ENCODE measurements around the gene PDE8B. TPM values are rescaled to one million over a fixed set of nuclear protein-coding genes. Genes with fewer than 3 reads are reported as not detected.

Gene PDE8B
- total RNA-seq, 2 experiments from 2014 or later, result 0.25 TPM; not detected in 1

- Mint-ChIP-seq H3K4me1 (peaks cover 19% of the 10 kb centered on the region), H3K27me3 (no peaks in the 10 kb centered on the region), H3K27ac (no peak overlapping the region), H3K4me3 (no peak overlapping the region), H3K36me3 (ENCODE audit: low read depth) (peaks cover 2% of the 10 kb centered on the region), H3K9me3 (peaks cover 8% of the 10 kb centered on the region)
- DNase-seq, result no peak
- CTCF ChIA-PET, result interaction anchor here (0.6 kb wide), 1 partner anchor 9 kb away, joined by 3 read pairs; no protein-coding TSS in a partner anchor
- POLR2A ChIA-PET, result no interaction called here
These were observed 148.1 kb downstream of the PDE8B start for GRCh38 chr5:77358255-77359205.

DNA sequence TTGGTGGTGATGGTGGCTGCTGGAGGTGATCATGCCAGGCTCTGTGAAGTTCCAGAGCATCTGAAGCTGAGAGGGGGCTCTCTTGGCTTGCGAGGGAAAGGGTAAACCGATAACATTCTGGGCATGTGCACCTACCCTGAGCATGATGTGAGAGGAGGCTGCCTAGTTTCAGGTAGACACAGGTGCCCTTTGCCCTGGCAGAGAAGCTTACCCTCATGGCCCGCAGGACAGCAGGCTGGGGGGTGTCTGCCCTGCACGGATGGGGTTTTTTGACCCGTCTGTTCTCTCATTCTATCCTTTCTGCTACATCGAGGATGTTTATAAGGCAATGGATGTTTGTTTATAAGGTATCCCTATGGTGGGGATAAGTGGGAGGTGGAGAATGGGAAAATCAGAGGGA, 148.8 kb downstream of the PDE8B start:
- peaks cover 2% of the 10 kb centered on the region for H3K36me3 Mint-ChIP-seq (ENCODE audit: low read depth)
- ChIA-PET CTCF (interaction anchor here (0.6 kb wide), 1 partner anchor 8 kb away, joined by 3 read pairs; no protein-coding TSS in a partner anchor), POLR2A (no interaction called here)

DNA sequence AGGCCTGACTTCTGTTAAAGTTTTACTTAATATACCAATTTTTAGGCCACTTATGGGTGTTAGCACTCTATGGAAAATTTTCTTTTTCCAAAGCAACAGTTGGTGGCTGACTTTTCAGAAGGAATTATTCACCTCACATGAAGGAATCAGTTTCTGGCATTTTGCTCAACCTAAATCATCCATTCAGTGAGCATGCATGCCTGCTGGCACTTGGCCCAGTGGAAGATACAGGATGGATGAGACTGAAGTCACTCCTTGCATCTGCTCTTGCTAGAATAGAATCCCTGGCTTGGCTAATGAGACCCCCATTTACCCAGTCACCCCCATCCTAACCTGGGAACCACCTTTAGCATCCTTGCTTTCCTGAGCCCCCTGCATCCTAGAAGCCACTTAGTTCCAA, 149.9 kb downstream of the PDE8B start:
- POLR2A ChIA-PET, result no interaction called here
- Mint-ChIP-seq H3K4me3 (no peak overlapping the region), H3K36me3 (ENCODE audit: low read depth) (peaks cover 2% of the 10 kb centered on the region)

More for the DNA sequence above, 148.8 kb downstream of the PDE8B start:
- peaks cover 19% of the 10 kb centered on the region for H3K4me1 Mint-ChIP-seq
- no peaks in the 10 kb centered on the region for H3K27me3 Mint-ChIP-seq
- no peak overlapping the region for H3K4me3 Mint-ChIP-seq
- no peak for DNase-seq
- H3K27ac Mint-ChIP-seq, result no peak overlapping the region
- peaks cover 8% of the 10 kb centered on the region for H3K9me3 Mint-ChIP-seq

DNA sequence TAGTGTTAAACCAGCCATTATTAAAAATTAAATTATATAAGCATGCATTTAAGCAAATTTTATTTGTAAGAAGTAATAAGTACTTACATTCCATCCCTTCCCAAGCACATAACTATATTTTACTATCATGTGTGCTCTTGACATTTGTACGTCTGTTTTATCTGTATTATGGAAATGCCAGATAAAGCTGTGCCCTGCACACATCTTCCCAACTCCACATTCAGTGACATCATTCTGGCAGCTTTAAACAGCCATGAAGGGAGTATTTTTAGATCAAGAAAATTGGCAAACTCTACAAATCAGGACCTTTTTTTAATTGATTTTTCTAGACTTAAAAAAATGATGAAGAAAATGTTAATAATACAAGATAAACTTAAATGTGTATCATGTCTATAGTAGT, 150.5 kb downstream of the PDE8B start:
- CTCF ChIA-PET, result no interaction called here

More for the DNA sequence above, 149.9 kb downstream of the PDE8B start:
- Mint-ChIP-seq H3K9me3 (peaks cover 8% of the 10 kb centered on the region), H3K27ac (no peak overlapping the region), H3K4me1 (peaks cover 19% of the 10 kb centered on the region), H3K27me3 (no peaks in the 10 kb centered on the region)
- CTCF ChIA-PET, result no interaction called here
- DNase-seq, result no peak

DNA sequence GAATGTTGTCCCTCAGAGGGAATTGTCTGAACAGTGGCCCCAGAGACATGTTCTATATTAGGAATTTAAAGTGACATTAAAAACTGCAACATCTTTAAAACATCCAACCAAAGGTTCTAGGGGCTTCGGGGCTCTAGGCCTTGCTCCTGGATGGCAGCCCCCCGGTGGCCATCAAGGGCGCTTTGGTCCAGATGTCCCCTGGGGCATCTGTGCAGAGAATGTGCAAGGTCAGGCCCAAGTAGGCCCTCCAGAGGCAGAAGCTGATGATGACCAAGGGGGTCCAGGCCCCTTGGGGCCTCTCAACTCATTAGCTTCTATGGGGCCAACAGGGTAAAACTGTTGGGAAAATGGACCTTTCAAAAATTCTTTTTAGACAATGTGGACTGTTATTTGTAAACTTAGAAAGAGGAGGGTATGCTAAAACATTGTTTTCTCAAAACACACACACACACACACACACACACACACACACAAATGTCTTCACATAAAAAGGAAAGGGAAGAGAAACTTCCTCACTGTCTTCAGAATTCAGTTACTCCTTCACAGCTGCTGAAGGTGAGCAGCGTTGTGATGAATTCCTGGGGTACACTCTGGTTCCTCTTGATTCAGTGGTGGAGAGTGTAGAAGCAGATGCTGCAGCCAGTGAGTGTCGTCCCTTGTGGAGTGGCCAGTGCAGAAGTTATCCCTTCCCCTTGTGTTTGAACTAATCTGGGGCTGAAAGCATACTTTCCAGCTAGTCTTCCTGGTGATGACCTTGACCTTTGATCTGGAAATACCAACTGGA, 156.4 kb downstream of the PDE8B start:
- H3K4me3 Mint-ChIP-seq, result no peak overlapping the region
- H3K4me1 Mint-ChIP-seq, result no peaks in the 10 kb centered on the region
- H3K27me3 Mint-ChIP-seq, result no peaks in the 10 kb centered on the region
- no peak for DNase-seq
- no peak overlapping the region for H3K27ac Mint-ChIP-seq
- ChIA-PET CTCF (interaction anchor here (0.7 to 1.5 kb wide), 2 partner anchors 8 to 13 kb away, joined by 3 read pairs; no protein-coding TSS in a partner anchor), POLR2A (no interaction called here)
- H3K36me3 Mint-ChIP-seq (ENCODE audit: low read depth), result no peaks in the 10 kb centered on the region
- H3K9me3 Mint-ChIP-seq, result peaks cover 8% of the 10 kb centered on the region

More for the DNA sequence above, 150.5 kb downstream of the PDE8B start:
- POLR2A ChIA-PET, result no interaction called here
- Mint-ChIP-seq H3K36me3 (ENCODE audit: low read depth) (peaks cover 2% of the 10 kb centered on the region), H3K4me1 (peaks cover 16% of the 10 kb centered on the region), H3K9me3 (peaks cover 8% of the 10 kb centered on the region), H3K27me3 (no peaks in the 10 kb centered on the region), H3K4me3 (no peak overlapping the region), H3K27ac (no peak overlapping the region)
- no peak for DNase-seq

GRCh38 chr5:77367741-77368140, 157.3 kb downstream of the PDE8B start:
- Mint-ChIP-seq H3K4me1 (no peaks in the 10 kb centered on the region), H3K9me3 (peaks cover 4% of the 10 kb centered on the region)
- POLR2A ChIA-PET, result no interaction called here

DNA sequence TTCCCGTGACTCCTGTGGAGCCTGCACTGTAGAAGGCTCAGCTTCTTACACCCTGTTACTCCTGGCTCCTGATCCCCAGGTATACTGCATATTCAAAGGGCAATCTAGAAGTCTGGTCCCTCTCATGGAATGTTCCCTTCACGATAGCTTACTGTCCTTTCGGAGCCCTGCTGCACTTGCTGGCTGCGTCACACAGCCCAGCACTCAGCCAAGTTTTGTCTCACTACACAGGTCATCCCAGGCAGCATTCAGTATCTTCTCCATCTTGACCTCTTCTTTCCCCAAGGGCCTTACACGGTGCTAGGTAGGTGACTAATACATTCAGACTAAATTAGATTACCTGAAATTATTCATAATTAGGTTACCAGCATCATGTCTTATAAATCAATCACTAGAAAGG, 157.9 kb downstream of the PDE8B start:
- Mint-ChIP-seq H3K27me3 (no peaks in the 10 kb centered on the region), H3K4me3 (no peak overlapping the region), H3K27ac (no peak overlapping the region), H3K36me3 (ENCODE audit: low read depth) (no peaks in the 10 kb centered on the region), H3K4me1 (no peaks in the 10 kb centered on the region), H3K9me3 (no peaks in the 10 kb centered on the region)
- CTCF ChIA-PET, result no interaction called here
- DNase-seq, result no peak
- POLR2A ChIA-PET, result no interaction called here

More at GRCh38 chr5:77367741-77368140, 157.3 kb downstream of the PDE8B start:
- CTCF ChIA-PET, result interaction anchor here (0.7 kb wide), 2 partner anchors 9 to 229 kb away, joined by 3 to 5 read pairs; no protein-coding TSS in a partner anchor
- H3K36me3 Mint-ChIP-seq (ENCODE audit: low read depth), result no peaks in the 10 kb centered on the region
- H3K27ac Mint-ChIP-seq, result no peak overlapping the region
- no peak overlapping the region for H3K4me3 Mint-ChIP-seq
- no peaks in the 10 kb centered on the region for H3K27me3 Mint-ChIP-seq
- no peak for DNase-seq

DNA sequence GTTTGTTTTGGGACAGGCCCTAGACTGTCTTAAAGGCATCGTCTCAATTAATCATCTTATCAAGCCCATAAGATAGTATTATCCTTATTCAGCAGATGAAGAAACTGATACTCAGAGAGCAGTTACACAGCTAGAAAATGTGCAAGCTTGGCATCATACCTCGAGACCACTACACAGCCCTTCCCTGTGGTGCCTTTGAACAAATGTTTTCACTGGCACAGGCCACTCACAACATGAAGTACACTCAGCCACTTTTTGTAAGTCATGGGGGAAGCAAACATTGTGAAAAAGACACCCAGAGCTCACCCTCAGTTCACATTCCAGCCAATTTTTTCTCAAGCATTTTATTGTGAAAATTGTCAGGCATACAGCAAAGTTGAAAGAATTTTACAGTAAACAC, 159.1 kb downstream of the PDE8B start:
- no peaks in the 10 kb centered on the region for H3K4me1 Mint-ChIP-seq
- H3K4me3 Mint-ChIP-seq, result no peak overlapping the region
- ChIA-PET CTCF (no interaction called here), POLR2A (no interaction called here)
- no peak for DNase-seq
- H3K27ac Mint-ChIP-seq, result no peak overlapping the region
- no peaks in the 10 kb centered on the region for H3K36me3 Mint-ChIP-seq (ENCODE audit: low read depth)
- no peaks in the 10 kb centered on the region for H3K27me3 Mint-ChIP-seq
- no peaks in the 10 kb centered on the region for H3K9me3 Mint-ChIP-seq

- H3K4me1 Mint-ChIP-seq, result peaks cover 18% of the 10 kb centered on the region
- DNase-seq, result no peak
- H3K27me3 Mint-ChIP-seq, result no peaks in the 10 kb centered on the region
- peaks cover 4% of the 10 kb centered on the region for H3K9me3 Mint-ChIP-seq
- ChIA-PET CTCF (no interaction called here), POLR2A (no interaction called here)
- H3K4me3 Mint-ChIP-seq, result no peak overlapping the region
- no peaks in the 10 kb centered on the region for H3K36me3 Mint-ChIP-seq (ENCODE audit: low read depth)
- H3K27ac Mint-ChIP-seq, result no peak overlapping the region
These were observed 164.2 kb downstream of the PDE8B start for GRCh38 chr5:77374686-77375085.

GRCh38 chr5:77376609-77377300, 166.3 kb downstream of the PDE8B start:
- Mint-ChIP-seq H3K27me3 (no peaks in the 10 kb centered on the region), H3K27ac (no peak overlapping the region), H3K9me3 (peaks cover 4% of the 10 kb centered on the region), H3K4me1 (peaks cover 33% of the 10 kb centered on the region), H3K4me3 (no peak overlapping the region), H3K36me3 (ENCODE audit: low read depth) (no peaks in the 10 kb centered on the region)
- ChIA-PET POLR2A (interaction anchor here (0.6 kb wide), 1 partner anchor 771 kb away, joined by 4 read pairs; no protein-coding TSS in a partner anchor), CTCF (interaction anchor here (1.0 to 1.7 kb wide), 3 partner anchors 14 to 51 kb away, joined by 3 to 5 read pairs (median 5); no protein-coding TSS in a partner anchor)
- DNase-seq, result no peak

- POLR2A ChIA-PET, result interaction anchor here (0.7 kb wide), 1 partner anchor 16 kb away, joined by 3 read pairs; no protein-coding TSS in a partner anchor
- Mint-ChIP-seq H3K27ac (peak overlapping the region; percentile 82), H3K36me3 (ENCODE audit: low read depth) (peaks cover 7% of the 10 kb centered on the region), H3K4me1 (peaks cover 35% of the 10 kb centered on the region), H3K9me3 (peaks cover 9% of the 10 kb centered on the region), H3K27me3 (no peaks in the 10 kb centered on the region), H3K4me3 (peak overlapping the region; percentile 2)
- peak; percentile 51 for DNase-seq
- CTCF ChIA-PET, result interaction anchor here (0.7 to 1.6 kb wide), 3 partner anchors 9 to 130 kb away, joined by 3 to 4 read pairs (median 3); no protein-coding TSS in a partner anchor
These were observed 169.1 kb downstream of the PDE8B start for GRCh38 chr5:77379558-77380061.

DNA sequence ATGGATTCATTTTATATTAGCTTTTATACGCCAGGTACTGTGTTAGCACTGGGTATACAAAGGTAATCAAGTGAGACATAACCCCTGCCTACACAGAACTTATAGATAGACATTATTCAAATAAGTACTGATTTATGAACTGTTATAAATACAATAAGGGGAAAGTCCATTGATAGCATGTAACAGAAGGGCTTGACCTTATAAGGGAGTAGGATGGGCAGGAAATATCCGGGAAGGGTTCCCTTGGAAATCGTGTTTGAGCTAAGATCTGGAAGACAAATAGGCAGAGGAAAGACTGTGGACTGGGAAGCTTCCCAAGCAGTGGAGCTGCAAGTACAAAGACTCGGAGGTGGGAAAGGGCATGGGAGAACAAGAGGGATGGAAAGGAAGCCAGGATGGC, 170.2 kb downstream of the PDE8B start:
- ChIA-PET CTCF (interaction anchor here (0.8 to 1.6 kb wide), 3 partner anchors 8 to 303 kb away, joined by 3 to 4 read pairs (median 3); no protein-coding TSS in a partner anchor), POLR2A (no interaction called here)
- Mint-ChIP-seq H3K4me3 (no peak overlapping the region), H3K27ac (no peak overlapping the region), H3K36me3 (ENCODE audit: low read depth) (peaks cover 12% of the 10 kb centered on the region), H3K9me3 (peaks cover 12% of the 10 kb centered on the region), H3K4me1 (peaks cover 35% of the 10 kb centered on the region), H3K27me3 (no peaks in the 10 kb centered on the region)
- DNase-seq, result no peak

All from activated CD4-positive, alpha-beta T cell treated with anti-CD3 and anti-CD28 coated beads, Interleukin-2, amount 10 ng/mL, durations not matched to agents 7 days and 5 days (primary cell).